Stimulated activated CD4-positive, alpha-beta T cell treated with anti-CD3 and anti-CD28 coated beads, Interleukin-1b, Interleukin-23, amount 100 ng/mL, for 1 hour (primary cell): Measurements from ENCODE around the gene NDUFV1.

Experiments used
- DNase-seq, 2 donors: peaks; one replicate each; pipeline ENCODE4 v3.0.0-alpha.2; 2020; ENCODE audit warnings: low read depth in 2 of 2

The NDUFV1 gene

GRCh38 chr11:67640021-67640757 lies 33.5 kb downstream of the NDUFV1 start:
- peak; percentile 15 to 43 for DNase-seq

- DNase-seq = no peak
These were observed 34.1 kb downstream of the NDUFV1 start for GRCh38 chr11:67640758-67641337.

- DNase-seq = no peak
These were observed 34.8 kb downstream of the NDUFV1 start for GRCh38 chr11:67641338-67642172.

- DNase-seq = no peak
These were observed 35.7 kb downstream of the NDUFV1 start for GRCh38 chr11:67642173-67643120.

- DNase-seq = no peak
These were observed 37.3 kb downstream of the NDUFV1 start for GRCh38 chr11:67644042-67644441.

- no peak for DNase-seq
These were observed 38.0 kb downstream of the NDUFV1 start for GRCh38 chr11:67644472-67645418.

- DNase-seq = no peak
These were observed 39.1 kb downstream of the NDUFV1 start for GRCh38 chr11:67645521-67646461.

- DNase-seq = no peak
These were observed 40.0 kb downstream of the NDUFV1 start for GRCh38 chr11:67646535-67647336.

GRCh38 chr11:67647471-67647870 lies 40.7 kb downstream of the NDUFV1 start:
- no peak for DNase-seq

GRCh38 chr11:67648140-67648795 lies 41.5 kb downstream of the NDUFV1 start:
- DNase-seq = peak in 1 of 2 donors; percentile 19

- no peak for DNase-seq
These were observed 42.3 kb downstream of the NDUFV1 start for GRCh38 chr11:67648796-67649613.

GRCh38 chr11:67649634-67650510 lies 43.1 kb downstream of the NDUFV1 start:
- DNase-seq = no peak

- DNase-seq = no peak
These were observed 45.4 kb downstream of the NDUFV1 start for GRCh38 chr11:67651976-67652781.

GRCh38 chr11:67652965-67653845 lies 46.5 kb downstream of the NDUFV1 start:
- no peak for DNase-seq
